SW480 (cell line): ENCODE measurements around the gene CAMSAP2.

Experiments used
- DNase-seq: peaks from one replicate; pipeline ENCODE4 v3.0.0-alpha.2; 2016; ENCODE audit warnings: low spot score

The CAMSAP2 gene, protein sequence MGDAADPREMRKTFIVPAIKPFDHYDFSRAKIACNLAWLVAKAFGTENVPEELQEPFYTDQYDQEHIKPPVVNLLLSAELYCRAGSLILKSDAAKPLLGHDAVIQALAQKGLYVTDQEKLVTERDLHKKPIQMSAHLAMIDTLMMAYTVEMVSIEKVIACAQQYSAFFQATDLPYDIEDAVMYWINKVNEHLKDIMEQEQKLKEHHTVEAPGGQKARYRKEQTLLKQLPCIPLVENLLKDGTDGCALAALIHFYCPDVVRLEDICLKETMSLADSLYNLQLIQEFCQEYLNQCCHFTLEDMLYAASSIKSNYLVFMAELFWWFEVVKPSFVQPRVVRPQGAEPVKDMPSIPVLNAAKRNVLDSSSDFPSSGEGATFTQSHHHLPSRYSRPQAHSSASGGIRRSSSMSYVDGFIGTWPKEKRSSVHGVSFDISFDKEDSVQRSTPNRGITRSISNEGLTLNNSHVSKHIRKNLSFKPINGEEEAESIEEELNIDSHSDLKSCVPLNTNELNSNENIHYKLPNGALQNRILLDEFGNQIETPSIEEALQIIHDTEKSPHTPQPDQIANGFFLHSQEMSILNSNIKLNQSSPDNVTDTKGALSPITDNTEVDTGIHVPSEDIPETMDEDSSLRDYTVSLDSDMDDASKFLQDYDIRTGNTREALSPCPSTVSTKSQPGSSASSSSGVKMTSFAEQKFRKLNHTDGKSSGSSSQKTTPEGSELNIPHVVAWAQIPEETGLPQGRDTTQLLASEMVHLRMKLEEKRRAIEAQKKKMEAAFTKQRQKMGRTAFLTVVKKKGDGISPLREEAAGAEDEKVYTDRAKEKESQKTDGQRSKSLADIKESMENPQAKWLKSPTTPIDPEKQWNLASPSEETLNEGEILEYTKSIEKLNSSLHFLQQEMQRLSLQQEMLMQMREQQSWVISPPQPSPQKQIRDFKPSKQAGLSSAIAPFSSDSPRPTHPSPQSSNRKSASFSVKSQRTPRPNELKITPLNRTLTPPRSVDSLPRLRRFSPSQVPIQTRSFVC (N-terminal part only)

DNA sequence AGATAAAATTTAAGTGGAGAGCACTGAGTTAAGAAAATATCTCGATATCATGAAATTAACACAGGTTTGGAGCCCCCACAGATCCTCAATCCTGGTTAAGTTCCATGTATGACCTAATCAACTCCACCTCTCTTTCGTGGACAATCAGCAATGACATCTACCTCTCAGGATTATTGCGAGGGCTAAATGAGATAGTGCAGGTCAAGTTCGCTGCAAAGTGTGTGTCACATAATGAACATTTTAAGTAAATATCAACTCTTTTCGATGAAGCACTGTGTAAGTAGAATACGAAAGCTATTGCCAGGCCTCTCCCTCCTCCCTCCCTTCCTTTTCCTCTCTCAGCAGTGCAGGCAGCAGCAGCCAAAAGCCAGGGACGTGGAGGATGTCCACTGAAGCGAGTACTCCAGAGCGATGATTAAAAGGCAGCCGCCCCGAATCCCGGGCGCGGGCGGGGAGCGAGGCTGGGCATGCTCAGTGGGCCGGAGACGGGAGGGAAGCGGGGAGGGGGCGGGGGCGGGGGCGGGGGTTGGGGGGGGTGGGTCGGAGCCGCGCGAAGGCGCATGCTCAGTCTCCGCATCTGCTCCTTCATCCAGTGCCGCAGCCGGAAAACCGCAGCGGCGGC, at the start of gene CAMSAP2:
CAMSAP2 (plus strand) TSS at position 567 of the 622 bp plus-strand sequence. CDS start 935 bp downstream, outside the sequence.
- DNase-seq, result peak; percentile 91

DNA sequence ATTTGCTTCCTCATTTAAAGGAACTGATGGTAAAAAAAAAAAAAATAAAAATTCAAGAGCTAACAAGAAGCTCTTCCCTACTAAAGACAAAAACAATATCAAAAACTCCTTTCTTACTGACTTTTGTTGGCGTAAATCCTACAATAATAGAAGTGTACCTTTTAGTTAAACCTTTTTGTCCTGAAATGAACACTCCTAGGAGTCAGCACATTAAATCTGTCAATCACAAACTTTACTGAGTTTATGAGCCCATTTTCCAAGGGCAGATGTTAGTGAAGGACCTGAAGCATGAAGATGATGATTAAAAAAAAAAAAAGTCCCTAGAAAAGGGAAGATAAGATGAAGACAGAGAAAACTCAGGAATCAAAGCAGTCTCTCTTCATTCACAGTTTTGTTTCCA, 46.4 kb upstream of the CAMSAP2 start:
- no peak for DNase-seq

DNA sequence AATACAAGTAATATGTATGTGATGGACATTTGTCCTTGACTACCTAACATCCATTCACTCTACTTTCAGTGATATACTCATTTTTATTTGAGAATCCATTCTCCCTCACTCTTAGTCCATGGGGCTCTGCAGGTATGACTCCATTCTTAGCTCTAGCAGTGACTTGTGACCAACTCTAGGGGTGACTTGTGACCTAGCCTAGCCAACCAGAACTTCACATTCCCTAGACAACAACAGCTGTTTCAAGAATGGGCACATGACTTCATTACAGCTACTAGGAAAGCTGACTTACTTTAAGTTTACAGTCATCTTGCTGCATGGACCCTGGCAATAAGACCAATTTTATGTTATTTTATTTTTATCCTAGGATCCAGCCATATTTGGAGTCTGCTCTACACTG, 45.4 kb upstream of the CAMSAP2 start:
- DNase-seq, result no peak

DNA sequence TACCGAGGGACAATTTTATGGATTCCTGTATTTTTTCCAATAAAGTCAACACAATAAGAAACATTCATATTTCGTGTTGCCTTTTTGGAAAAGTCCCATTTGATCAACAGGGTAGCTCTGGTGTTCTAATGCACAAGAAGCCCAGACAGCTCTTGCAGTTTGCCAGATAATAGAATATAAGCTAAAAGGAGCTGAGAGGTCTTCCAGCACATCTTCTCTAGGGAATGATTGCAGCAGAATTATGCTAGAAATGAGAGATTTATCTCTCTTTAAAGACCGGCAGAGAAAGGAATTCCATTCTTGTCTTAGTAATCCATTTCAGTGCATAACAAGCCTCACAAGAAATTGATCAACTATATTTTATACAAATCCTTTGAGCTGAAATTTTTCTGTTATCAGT, 44.0 kb upstream of the CAMSAP2 start:
- no peak for DNase-seq

DNA sequence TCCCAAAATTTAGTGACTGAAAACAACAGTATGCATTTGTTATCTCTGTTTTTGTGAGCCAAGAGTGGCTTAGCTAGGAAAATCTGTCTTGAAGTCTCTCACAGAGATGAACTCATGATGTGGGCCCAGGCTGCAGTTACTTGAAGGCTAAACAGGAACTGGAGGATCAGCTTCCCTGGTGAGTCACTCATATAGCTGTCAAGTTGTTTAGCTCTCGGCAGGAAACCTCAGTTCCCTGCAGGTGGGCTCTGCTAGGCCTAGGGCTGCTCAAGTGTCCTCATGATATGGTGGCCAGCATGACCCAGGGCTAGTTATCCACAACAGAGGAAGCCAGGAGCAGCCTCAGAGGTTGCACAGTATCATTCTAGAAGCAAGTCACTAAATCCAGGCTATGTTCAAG, 38.8 kb upstream of the CAMSAP2 start:
- no peak for DNase-seq

DNA sequence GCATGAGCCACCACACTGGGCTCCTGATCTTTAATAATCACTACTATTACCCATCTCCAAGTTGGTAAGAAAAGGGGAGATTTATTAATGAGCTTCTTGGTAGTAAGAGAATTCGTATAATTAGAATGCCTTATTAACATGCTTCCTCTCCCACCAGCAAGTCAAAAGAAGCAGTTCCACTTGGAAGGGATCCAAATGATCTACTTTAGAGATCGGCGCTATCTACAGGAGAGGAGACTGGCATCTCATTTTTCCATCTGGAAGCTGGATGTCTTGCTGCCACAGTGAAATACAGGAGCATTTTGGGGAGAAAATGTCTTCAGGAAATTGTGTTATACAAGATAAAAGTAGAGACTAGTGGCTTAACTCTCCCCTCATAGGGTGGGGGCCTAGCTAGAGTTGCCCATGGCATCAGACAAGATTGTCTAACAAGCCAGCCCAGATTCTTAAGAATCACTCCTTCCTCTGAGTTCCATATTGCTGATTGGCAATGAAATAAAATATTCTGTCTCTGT, 33.6 kb upstream of the CAMSAP2 start:
- no peak for DNase-seq

DNA sequence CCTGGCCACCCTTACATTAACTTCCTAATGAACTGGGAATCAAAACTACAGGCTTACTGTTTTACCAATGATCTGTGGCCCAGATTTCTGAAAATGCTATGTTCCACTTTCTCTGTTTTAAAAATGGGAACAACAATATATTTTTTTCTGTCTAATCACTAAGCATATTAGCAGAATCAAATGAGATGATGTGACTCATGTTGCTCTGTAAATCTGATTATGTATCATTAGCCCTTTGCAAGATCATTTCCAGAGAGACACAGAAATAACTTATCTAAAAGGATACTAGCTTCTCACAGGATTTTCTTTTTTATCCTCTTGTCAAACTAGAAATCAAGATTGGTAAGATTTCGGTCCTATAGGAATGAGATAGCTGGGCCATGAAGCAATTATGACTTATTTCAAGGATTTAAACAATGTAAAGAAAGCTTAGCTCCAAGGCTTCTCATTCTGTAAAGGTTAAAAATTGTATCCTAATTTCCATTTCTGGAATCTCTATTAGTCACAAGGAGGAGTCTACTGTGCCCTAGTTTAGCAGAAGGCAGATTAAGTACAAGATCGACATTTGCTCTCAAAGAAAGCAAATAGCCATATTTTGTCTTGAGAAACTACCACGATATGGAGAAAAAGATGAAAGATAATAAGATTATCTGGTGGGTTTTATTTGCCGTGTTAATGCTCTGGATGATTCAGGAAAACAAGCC, 32.4 kb upstream of the CAMSAP2 start:
- DNase-seq, result no peak

DNA sequence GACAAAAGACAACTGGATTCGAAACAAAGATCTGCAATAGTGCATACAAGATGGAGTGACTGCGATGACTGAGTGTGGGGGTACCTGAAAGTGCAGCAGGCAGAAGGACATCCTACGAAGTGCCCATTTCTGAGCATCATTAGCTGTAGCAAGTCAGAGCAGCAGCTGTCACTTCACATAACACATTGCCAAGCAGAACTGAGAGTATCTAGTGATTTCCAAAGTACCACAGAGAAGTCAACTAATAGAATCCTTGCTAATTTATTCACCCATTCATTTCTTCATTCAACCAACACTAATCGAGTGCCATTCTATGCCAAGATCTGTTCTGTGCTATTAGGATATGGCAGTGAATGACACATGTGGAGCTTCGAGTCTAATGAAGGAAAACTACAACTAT, 31.6 kb upstream of the CAMSAP2 start:
- no peak for DNase-seq

DNA sequence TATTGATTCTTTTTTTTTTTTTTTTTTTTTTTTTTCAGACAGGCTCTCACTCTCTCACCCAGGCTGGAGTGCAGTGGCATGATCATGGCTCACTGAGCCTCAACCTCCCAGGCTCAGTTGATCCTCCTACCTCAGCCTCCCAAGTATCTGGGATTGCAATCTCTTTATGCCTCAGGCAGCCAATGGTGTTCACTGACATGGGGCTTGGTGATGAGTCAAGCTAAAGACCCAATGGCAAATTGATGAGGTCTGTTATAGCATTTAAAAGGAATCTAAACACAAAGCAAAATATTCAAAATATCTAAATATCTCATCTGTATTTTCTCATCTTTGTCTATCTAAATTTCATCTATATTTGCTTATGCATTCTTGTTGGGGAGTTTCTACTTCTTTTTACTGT, 30.5 kb upstream of the CAMSAP2 start:
- DNase-seq, result no peak

DNA sequence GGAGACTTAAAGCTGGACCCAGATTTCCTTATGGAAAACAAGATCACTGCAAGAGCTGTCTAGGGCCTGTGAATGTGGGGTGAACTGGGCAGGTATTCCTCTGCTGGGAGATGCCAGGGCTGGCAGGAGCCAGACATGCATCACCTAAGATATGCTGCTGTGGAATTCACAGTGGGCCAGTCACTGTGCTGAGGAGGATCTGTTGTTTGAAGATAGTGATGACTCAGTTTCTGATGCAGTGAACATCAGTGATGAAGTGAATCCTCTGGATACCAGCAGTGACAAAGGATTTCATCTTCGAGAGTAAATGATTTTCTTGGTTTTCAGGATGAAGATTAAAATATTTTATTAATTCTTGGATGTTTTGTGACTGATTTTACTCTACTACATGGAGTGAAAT, 29.9 kb upstream of the CAMSAP2 start:
- no peak for DNase-seq

DNA sequence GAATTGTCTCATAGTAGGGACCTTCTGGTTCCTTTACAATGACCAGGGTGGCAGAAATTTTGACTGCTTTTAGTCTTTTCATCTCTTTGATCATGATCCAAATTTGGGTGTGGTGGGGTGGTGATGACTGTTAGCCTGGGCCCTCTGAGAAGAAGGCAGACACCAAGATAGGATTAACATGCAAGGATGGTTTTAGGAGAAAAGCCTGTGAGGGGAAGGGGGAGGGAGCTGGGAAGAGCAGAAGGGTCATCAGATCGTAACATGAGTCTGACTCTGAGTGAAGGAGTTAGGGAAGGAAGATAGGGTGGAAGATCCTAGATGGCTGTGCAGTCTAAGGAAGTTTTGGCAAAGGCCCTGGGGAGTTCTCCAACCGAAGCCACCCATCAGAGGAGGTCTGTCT, 28.5 kb upstream of the CAMSAP2 start:
- no peak for DNase-seq

DNA sequence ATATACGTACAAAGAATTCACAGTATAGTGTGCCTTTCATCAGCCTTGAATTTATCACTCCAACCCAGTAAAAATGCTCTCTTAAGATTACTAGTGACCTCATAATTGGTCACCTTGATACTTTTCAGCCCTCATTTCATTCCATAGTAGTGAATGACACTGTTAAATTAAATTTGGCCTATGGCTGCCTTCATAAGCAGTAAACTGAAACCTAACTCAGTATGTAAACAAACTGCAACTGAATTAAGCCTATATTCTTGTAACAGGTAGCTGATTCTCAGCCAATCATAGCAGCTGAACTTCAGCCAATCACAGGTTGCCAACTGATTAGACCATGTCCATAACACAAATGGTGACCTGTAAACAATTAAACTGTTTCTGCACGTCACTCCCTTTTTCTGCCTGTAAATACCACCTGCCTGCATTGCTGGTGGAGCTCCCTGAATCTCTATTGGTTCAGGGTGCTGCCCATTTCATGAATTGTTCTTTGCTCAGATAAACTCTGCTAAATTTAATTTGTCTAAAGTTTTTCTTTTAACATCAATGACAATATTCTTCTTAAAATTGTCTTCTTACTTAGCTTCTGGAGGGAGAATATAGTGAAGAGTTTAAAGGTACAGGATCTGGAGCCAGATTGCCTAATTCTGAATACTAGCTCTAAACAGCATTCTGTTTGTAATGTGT, 24.0 kb upstream of the CAMSAP2 start:
- no peak for DNase-seq

DNA sequence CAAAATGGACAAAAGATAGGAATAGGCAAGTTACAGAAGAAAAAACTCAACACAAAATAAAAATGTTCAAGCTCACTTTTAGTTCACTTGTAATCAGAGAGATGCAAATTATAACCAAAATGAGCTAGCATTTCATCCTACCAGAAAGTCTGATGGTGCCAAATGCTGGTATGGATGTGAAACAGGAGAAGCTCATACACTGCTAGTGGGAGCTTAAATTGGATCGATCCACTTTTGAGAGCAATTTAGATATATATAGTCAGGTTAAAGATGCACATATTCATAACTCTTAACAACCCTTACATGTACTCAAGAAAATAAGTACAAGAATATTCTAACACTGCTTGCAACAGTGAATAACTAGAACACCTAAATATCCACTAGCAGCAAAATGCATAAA, 18.5 kb upstream of the CAMSAP2 start:
- DNase-seq, result no peak

DNA sequence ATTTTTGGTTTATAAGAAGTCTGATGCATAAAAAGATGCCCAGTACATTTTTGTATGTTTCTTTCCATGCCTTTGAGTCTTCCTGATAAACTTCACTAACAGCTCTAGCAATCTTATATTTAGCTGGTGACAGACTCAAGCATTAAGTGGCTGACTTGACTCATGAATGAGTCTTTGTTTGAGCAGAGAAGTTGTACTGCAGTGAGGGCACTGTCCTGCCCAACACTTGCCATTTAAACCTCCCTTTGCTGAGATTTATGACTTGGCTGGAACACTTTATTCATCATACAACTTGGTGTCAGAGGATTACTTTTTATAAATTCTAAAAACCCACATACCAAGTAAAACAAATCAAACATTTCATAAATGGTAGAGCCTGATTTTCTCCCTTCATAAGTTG, 14.6 kb upstream of the CAMSAP2 start:
- DNase-seq, result no peak

DNA sequence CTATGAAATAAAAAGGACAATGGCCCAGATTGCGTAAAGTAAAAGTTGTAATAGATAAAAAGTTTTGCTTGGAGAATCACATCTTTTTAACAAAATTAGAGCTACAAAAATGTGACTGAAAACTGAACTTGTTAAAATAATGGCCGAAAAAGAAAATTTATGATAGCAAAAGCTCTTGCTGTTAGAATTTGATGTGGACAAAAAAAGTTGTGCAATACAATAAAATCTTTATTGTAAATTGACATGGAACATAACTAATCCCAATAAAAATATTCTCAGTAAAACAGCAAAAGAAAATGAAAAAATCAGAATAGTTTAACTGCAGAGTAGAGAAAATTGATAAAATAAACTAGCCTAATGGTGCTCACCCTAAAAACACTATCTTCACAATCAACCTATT, 11.4 kb upstream of the CAMSAP2 start:
- no peak for DNase-seq

DNA sequence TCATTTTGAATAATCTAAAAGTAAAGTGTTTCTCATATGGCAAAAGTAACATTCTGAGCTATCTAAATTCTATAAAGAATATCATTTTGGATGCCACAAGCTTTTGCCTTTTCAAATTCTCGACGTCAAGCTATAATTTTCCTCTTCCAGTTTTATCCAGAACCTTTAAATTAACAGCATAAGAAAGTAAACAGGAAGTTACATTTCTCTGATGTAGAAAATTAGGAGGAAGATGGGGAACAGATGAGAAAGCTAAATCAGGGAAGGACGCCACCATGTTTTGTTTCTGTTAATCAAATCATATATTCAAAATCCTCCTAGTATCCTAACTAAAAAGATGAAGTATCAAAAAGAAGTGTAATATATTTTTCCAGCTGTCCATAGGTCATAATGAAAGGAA, 8.8 kb upstream of the CAMSAP2 start:
- DNase-seq, result no peak

DNA sequence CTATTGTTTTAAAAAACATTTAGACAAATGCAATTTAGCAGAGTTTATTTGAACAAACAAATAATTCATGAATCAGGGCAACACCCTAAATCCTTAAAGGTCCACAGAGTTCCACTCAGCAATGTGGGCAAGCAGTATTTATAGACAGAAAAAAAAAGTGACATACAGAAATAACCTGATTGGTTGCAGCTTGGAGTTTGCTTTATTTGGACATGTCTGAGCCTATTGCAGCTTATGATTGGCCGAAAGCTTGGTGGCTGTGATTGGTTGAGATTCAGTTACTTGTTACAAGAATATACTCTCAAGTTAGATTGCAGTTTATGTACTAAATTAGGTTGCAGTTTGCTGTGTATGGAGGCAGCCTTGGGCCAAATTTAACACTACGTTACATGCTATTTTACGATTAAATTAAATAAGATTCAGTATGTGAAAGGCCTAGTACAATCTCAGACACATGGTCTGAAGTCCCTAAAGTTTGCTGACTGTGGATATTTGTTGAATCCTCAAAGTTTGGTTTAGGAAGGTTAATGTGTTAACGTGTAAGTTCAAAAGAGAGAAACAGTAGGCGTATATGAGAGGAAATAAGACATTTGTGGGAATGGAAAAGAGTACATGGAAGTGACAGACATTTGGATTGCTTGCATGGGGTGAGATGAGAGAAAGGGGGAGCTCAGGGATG, 6.9 kb upstream of the CAMSAP2 start:
- DNase-seq, result no peak

DNA sequence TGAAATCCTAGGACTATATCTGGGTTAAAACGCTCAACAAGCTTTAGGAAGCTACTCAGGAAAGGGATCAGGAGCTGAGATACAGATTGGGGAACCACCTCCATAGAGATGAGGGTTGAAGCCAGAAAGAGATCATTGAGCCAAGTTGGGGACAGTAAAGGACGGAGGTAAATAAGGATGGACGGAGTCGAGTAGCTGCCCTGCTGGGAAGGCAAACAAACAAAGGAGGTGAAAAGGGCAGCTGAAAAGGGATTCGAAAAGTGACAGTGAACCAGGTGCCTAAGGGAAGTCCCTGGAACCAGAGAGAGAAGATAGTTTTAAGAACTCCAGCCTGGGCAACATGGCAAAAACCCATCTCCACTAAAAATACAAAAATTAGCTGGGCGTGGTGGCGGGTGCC, 6.3 kb upstream of the CAMSAP2 start:
- DNase-seq, result no peak

DNA sequence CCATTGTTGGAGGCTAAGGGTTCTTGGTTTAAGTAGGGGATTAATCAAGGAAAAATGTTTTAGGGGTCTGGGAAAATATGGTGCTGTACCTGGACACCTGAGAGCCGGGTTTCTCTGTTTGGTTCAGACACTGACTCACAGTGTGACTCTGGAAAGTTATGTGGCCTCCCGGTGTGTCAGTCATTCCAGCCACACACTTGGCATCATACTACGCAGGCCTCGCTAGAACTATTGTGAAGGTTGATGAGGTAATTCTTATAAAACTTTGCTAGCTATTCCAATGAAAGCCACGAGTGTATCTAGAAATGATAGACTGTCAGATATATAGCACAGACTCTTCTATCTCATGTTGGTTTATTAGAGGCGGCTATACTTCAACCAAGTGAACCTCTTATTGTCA, 4.8 kb upstream of the CAMSAP2 start:
- no peak for DNase-seq

DNA sequence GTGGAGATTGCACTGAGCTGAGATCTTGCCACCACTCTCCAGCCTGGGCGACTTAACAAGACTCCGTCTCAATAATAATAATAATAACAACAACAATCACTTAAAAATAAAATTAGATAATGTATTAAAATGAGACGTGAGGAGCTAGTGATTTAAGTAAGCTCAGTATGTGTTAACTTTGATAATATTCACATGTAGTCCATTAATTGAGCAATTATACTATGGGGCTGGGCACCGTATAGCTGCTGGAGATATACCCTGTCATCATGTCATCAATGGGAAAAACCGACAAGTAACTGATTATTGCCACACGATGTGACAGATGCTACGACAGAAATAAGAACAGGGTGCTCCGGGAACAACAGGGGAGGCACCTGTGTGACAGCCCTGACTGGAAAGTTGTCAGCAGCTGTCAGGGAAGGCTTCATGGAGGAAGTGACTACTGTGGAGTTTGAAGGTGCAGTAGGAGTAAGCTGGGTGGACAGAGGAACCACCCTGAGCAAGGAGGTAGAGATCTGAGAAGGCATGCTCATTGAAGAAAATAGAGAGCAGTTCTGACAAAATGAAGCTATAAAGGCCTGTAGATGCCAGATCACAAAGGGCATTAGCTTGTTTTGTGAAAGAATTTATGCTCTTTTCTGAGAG, 924 bp upstream of the CAMSAP2 start:
- no peak for DNase-seq
